ENCODE measurements around the gene TGM1.

The TGM1 gene

GRCh38 chr14:24292118-24292807 is 29.3 kb upstream of the TGM1 start:
- no peak for DNase-seq

GRCh38 chr14:24291446-24292117 is 28.6 kb upstream of the TGM1 start:
- no peak for DNase-seq

- no peak for DNase-seq
Observed at GRCh38 chr14:24290746-24291145, 27.8 kb upstream of the TGM1 start.

- no peak for DNase-seq
Observed at GRCh38 chr14:24289649-24290280, 26.8 kb upstream of the TGM1 start.

GRCh38 chr14:24286996-24287395 is 24.0 kb upstream of the TGM1 start:
- no peak for DNase-seq

- no peak for DNase-seq
Observed at GRCh38 chr14:24285351-24285750, 22.4 kb upstream of the TGM1 start.

- DNase-seq = no peak
Observed at GRCh38 chr14:24284501-24285035, 21.6 kb upstream of the TGM1 start.

- DNase-seq = no peak
Observed at GRCh38 chr14:24283796-24284460, 21.0 kb upstream of the TGM1 start.

GRCh38 chr14:24282736-24283135 is 19.8 kb upstream of the TGM1 start:
- DNase-seq = no peak

- DNase-seq = no peak
Observed at GRCh38 chr14:24281636-24282035, 18.7 kb upstream of the TGM1 start.

GRCh38 chr14:24280797-24281460 is 18.0 kb upstream of the TGM1 start:
- DNase-seq = no peak

GRCh38 chr14:24279301-24280186 is 16.6 kb upstream of the TGM1 start:
- DNase-seq = no peak

- no peak for DNase-seq
Observed at GRCh38 chr14:24278424-24278823, 15.4 kb upstream of the TGM1 start.

- no peak for DNase-seq
Observed at GRCh38 chr14:24277606-24278321, 14.8 kb upstream of the TGM1 start.

- DNase-seq = no peak
Observed at GRCh38 chr14:24277071-24277470, 14.1 kb upstream of the TGM1 start.

GRCh38 chr14:24274101-24274543 is 11.1 kb upstream of the TGM1 start:
- no peak for DNase-seq

- DNase-seq = no peak
Observed at GRCh38 chr14:24273422-24273998, 10.5 kb upstream of the TGM1 start.

GRCh38 chr14:24272467-24272866 is 9.5 kb upstream of the TGM1 start:
- DNase-seq = no peak

- DNase-seq = no peak
Observed at GRCh38 chr14:24271834-24272263, 8.9 kb upstream of the TGM1 start.

GRCh38 chr14:24271134-24271833 is 8.3 kb upstream of the TGM1 start, which contains the start of gene RABGGTA:
Gene RABGGTA, minus strand, starts transcription at chr14:24271597. Its CDS starts 482 bp downstream, at chr14:24271115.
- DNase-seq = peak; percentile 93

Data from islet precursor cell (in vitro differentiated cells).